COLO668 (cell line): ENCODE data around the gene DNAAF8.

ENCODE experiments used
- DNase-seq: peaks from one replicate; lab custom pipeline; 2025; ENCODE audit not compliant: unreplicated experiment; lab: John Stamatoyannopoulos, UW

Gene DNAAF8

GRCh38 chr16:4734063-4734729 is at the start of gene DNAAF8, which contains the start of gene ANKS3:
Gene DNAAF8, plus strand, starts transcription at chr16:4734537. Its CDS starts 1,978 bp downstream, at chr16:4736515.
Gene ANKS3, minus strand, starts transcription at chr16:4734271. Its CDS starts 4,122 bp downstream, at chr16:4730149.
- peak; percentile 93 for DNase-seq

- DNase-seq = no peak
Measured at GRCh38 chr16:4684763-4685162, 49.6 kb upstream of the DNAAF8 start.

DNA sequence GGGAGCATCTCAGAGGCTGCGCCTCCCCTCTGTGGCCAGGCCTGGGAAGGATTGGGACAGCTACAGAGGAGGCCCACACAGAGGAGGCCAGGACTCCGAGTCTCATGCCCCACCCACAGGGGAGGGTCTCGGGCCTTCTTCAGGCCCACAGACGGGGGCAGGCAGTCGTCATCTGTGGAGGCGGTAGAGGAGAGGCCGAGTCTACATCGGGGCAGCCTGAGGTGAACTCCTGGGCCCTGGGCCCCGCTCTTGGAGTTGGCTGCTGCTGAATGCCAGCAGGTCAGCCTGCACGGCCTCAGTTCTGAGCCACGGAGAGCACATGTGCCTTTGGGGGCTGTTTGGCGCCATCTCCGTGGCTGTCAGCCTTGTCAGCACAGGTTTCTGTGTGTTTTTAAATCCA is 49.0 kb upstream of the DNAAF8 start:
- DNase-seq = no peak

DNA sequence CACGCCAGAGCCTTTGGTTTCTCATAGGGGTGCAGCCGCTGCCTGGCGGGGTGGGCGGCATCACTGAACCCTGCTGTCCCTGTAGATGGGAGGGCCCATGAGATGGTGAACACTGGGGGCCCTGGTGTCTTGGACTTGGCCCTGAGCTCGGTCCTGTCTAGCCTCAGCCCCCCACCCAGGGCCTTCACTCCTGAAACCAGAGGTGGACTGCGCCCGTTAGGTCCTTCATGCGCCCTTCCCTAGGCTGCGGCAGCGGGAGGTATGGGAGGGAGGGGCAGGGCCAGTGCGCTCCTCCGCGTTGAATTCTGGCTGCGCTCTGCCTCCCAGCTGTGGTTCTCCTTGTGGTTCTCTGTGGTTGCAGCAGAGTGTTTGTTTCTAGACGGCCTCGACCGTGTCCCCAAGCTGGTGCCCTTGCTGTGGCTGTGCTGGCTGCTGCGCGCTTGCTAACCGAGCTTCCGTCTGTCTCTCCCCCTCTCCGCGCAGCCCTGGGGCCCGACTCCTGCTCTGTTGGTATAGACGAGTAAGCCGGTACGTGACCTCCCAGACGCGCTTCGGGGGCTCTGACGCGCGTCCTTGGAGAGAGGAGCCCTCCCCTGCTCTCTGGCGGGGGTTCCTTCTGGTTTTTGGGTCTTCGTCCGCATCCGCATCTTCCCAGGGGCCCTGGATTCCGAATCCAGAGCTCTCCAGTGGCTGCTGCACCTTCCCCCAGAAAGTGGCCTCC is 48.4 kb upstream of the DNAAF8 start:
- DNase-seq = no peak

DNA sequence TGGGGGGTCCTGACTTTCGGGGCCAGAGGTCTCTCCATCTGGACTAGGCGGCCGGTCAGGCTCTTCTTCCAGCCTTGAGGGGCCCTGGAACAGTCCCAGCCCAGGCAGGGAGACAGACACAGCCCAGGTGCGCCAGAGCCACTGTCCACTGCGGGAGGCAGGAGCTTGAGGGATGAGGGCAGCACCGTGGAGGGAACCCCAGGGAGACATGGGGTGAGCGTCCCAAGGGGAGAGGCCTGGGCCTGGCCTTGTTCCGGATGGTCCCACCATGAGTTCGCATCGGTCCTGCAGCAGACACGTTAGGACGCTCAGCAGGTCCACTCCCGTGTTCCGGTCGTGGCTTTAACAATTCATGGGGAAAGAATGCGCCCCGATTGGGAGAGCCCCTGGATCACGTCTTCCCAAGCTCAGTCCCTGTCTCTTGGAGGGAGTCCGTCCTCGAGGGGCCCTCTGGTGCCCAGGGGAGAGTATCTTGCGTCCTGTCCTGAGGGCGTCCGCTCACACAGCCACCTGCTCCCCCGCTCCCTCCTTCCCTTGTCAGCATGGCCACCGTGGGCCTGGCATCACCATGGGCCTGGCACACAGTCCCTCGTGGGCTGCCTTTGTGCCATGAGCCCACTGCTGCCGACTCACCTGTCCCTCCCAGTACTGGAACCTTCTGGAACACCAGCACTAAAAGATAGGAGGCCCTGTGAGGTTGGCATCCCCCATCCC is 47.7 kb upstream of the DNAAF8 start:
- DNase-seq = no peak

DNA sequence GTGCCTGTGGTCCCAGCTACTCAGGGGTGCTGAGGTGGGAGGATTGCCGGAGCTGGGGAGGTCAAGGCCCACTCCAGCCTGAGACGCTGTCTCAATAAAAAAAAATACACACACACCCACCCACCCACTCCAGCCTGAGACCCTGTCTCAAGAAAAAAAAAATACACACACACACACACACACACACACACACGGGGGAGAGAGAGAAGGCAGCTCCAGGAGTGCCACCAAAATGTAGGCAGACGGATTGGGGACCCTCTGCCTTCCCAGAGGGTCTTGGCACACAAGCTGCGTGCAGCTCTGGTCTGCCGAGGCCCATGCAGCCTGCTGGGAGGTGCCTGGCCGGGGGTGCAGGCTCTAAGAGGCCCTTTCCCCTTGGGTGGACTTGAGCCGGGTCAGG is 46.9 kb upstream of the DNAAF8 start:
- DNase-seq = no peak

DNA sequence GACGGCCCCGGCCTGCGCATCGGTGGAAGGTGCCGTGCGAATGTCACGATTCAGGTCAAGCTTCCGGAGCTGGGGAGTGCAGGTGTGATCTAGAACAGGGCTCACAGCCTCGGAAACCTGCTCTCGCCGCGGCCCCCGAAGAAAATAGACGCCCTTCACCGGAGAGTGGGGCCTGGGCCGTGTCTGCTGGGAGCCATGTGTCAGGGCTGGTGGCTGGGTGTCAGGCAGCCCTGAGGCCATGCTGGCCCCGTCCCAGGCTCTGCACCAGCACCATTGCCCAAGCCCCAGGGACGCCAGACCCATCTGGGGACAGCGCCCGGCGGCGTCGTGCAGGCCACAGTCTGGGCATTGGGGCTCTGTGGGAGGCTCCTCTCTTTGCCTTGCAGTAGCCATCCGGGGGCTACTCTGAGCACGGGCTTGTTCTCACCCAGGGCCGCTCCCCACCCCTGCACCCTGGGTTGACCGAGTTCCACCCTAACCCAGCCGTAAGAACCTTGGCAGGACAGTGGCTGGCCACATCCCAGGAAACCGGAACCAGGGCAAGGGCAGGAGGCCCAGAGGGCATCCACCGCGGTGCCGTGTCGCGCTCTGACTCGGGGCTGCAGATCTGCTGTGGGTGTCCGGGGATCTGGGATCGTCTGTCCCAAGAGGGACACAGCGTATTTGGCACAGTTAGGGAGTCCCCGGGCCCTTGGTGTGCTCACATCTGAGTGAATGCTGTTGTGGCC is 46.2 kb upstream of the DNAAF8 start:
- DNase-seq = no peak

GRCh38 chr16:4688674-4689045 is 45.7 kb upstream of the DNAAF8 start:
- DNase-seq = no peak

DNA sequence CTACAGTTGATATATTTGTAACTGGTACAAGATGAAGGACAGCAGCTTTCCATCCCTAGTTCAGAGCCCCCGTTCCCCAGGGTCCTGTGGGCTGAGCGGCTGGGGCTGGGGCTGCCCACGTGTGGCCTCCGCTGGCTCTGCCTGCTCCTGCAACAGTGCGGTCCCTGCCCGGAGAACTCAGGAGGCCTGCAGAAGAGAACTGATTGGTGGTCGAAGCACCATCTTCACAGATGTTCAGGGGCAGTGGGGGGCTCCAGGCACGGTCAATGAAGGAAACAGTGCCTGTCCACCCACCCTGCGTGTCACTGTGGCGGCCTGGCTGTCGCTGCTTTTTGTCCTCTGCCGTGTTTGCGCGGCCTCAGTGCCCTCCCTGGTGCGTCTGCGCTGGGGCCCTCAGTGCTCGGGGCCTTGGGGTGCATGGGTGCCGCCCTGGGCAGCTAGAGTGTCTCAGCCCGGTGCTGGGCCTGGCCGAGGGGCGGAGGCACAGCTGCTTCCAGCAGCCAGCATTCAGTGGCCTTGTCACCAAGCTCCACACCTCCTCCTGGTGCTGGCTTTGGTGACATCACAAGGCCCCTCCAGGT is 45.2 kb upstream of the DNAAF8 start:
- no peak for DNase-seq

DNA sequence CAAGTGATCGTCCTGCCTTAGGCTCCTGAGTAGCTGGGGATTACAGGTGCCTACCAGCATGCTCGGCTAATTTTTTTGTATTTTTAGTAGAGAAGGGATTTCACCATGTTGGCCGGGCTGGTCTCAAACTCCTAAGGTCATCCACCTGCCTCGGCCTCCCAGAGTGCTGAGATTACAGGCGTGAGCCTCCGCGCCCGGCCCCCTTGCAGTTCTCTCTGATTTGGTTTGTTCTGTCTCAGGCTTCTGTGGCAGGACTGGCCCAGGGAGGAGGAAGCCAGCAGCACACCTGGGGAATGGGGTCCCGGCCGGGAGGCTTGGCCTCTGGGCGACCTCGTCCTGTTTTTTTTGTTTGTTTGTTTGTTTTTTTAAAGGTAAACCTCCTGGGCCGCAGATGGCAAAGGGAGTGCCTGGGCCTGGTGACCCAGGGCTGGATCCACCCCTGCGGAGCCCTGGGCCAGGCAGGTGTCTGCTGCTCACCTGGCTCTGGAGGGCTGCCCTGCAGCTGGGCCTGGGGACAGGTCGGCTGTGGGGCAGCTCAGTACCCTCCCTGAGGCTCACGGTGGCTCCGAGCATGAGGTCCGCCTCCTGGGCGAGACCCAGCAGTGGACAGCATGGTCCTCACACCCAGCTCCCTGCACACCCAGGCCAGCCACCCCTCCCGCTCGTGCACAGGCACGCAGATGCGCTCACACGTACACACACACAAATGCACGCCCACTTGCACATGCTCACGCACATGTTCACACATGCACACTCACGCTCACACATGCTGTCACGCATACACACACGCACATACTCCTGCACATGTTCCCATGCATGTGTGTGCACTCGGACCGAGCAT is 44.3 kb upstream of the DNAAF8 start:
- no peak for DNase-seq

GRCh38 chr16:4690946-4691665 is 43.2 kb upstream of the DNAAF8 start:
- DNase-seq = no peak

DNA sequence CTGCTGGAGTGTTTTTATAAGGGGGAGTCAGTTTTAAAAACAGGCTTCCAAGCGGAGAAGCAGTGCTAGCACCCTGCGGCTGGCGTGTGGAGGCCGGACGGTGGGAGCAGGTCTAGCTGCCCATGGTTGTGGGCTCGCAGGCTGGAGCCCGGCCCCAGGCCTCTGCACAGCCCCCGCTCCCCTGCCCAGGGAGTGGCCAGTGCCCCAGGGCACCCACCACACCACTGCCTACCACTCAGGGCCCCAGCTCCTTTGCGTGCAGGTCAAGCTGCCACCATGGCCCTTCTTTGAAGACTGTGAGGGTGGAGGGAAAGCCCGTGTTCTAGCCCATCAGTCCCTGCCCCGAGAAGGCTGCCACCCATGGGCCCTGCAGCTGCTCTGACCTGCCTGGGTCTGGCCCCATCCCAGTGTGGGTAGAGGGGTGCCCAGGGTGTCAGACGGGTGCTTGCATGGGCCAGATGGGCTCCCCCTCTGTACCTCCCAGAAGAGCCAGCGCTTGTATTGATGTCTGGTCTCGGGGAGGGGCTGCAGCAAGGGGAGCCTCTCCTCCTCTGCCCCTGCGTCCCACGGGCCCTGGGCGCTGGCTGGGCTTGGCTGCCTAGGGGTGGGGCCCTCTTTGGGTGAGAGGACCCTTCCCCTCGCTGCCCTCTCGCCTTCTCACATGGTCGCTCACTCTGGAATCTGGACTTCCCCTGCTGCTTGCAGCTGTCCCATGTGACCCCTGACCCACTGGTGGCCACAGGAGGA is 42.5 kb upstream of the DNAAF8 start:
- DNase-seq = no peak

DNA sequence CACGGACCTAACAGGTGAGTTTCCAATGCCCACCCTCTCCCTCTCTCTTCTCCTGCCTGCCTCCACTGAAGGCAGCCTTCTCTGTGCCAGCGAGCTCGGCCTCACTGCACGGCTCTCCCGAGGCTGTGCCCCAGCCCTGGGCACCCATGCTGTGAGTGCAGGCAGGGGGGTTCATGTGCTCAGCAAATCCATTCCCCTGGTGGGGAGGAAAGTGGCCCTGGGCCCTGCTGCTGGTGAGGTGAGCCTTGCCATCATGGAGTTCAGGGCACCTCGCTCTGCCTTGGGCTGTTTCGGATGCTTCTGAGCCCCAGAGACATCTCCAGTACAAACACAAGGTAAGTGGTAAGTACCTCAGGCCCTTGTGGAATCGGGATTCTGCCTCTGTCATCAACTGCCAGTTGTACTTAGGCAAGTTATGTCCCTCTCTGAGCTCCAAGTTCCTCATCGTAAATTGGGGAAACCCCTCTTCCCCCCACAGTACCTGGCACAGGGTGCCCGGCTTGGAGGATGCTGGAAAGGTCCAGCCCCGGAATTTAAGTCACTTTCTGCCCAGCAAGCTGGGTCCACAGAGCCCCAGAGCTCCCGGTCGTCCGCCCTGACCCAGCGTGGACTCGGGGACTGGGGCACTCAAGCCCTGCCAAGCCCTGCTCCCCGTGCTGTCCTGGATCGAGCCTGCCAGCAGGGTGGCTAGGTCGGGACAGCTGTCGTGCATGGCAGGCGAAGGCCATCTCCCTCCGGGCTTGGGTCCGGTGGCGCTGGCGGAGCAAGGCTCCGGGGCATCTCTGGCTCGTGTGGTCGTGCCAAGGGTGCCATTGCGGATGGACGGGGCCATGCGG is 41.7 kb upstream of the DNAAF8 start:
- no peak for DNase-seq

DNA sequence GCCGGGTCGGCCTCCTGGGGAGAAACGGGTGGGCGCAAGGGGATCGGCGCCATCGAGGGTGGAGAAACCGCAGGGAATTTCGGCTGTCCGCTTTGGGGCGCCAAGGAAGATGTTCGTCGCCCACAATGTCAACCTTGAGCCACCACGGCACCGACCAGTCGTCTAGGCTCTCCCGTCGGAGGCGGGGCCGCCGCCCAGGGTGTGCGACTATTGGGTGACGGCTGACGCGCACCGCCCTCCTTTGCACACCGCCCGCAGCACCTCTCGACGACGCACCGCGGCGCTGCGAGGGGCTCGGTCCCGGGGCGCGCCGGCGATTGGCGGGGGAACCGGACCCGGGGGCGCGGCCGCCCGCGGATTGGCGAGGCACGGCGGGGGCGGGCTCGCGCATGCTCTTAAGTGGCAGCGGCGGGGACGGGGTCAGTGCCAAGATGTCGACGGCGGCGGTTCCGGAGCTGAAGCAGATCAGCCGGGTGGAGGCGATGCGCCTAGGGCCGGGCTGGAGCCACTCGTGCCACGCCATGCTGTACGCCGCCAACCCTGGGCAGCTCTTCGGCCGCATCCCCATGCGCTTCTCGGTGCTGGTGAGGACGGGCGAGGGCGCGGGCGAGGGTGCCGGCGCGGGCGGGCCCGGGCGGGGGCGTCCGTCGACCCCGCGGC is 40.9 kb upstream of the DNAAF8 start, which contains the start of gene NUDT16L1:
NUDT16L1 (plus strand) TSS at position 267 of the 660 bp plus-strand sequence; CDS start at position 432, 165 bp downstream.
- peak; percentile 99 for DNase-seq

DNA sequence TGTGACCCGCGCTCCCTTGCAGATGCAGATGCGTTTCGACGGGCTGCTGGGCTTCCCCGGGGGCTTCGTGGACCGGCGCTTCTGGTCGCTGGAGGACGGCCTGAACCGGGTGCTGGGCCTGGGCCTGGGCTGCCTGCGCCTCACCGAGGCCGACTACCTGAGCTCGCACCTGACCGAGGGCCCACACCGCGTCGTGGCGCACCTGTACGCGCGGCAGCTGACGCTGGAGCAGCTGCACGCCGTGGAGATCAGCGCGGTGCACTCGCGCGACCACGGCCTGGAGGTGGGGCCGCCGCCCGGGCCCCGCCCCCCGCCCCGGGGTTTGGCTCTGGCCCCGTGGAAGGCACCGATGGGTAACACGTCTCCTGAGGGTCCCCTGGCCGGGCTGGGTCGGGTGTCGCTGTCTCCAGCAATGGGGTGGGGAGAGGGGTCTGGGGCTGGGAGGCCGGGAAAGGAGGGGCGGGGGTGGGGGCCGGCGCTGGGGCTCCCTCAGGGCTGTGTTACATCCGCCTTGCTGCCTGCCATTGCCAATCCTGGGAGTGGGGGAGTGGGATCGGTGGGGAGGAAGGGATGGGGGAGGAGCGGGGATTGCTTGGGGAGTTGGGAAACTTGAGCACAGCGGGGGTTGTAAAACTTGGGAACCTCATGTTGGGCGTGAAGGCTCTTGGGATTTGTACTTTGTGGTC is 40.2 kb upstream of the DNAAF8 start:
- DNase-seq = peak; percentile 75

DNA sequence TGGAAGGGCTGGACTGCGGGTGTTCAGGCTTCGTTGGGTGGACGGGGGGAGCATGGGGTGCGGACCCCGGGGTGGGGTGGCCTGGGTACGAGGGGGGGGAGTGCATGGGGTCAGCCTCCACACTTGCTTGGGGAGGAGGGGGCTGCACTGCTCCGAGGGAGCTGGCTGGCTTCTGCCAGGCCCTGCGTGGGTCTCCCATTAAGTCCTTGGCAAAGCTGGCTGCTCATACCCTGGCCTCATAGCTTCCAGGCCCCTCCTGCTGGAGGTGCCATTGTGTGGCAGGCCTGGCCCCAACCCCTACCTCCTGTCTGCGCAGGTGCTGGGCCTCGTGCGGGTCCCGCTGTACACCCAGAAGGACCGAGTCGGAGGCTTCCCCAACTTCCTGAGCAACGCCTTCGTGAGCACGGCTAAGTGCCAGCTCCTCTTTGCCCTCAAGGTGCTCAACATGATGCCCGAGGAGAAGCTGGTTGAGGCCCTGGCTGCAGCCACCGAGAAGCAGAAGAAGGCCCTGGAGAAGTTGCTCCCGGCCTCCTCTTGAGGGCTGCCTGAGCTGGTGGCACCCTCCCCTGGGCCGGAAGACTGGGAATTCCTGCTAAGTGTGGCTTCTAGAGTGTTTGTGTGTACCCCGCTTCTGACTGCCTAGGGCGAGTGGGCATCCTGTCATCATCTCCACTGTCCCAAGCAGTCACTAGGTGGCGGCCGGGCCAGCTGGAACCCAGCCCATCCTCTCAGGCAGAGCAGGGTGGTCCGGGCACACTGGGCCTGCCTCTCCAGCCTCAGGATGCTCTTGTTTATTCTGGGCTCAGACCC is 39.5 kb upstream of the DNAAF8 start:
- DNase-seq = no peak
